ENCODE data around the gene NFKBIL1. TPM values are rescaled to one million over a fixed set of nuclear protein-coding genes. Genes with fewer than 3 reads are reported as not detected.

NFKBIL1 gene
- total RNA-seq, 1 donor from 2014 or later = 71.5 TPM

GRCh38 chr6:31579119-31579505, 31.7 kb downstream of the NFKBIL1 start:
- H3K9me3 ChIP-seq = no peaks in the 10 kb centered on the region
- peaks cover 0 to 12% of the 10 kb centered on the region in 2 donors for H3K4me1 ChIP-seq
- no peak overlapping the region for H3K4me3 ChIP-seq
- intact Hi-C loops (cut with DNase I) = no loop called here
- H3K27ac ChIP-seq = no peak overlapping the region
- no peak for DNase-seq (ENCODE audit: low spot score in 2 of 2)
- H3K36me3 ChIP-seq = no peaks in the 10 kb centered on the region
- no peak for TF ChIP-seq CTCF (IDR thresholded peaks at IDR 0.05)
- H3K27me3 ChIP-seq = no peaks in the 10 kb centered on the region

DNA sequence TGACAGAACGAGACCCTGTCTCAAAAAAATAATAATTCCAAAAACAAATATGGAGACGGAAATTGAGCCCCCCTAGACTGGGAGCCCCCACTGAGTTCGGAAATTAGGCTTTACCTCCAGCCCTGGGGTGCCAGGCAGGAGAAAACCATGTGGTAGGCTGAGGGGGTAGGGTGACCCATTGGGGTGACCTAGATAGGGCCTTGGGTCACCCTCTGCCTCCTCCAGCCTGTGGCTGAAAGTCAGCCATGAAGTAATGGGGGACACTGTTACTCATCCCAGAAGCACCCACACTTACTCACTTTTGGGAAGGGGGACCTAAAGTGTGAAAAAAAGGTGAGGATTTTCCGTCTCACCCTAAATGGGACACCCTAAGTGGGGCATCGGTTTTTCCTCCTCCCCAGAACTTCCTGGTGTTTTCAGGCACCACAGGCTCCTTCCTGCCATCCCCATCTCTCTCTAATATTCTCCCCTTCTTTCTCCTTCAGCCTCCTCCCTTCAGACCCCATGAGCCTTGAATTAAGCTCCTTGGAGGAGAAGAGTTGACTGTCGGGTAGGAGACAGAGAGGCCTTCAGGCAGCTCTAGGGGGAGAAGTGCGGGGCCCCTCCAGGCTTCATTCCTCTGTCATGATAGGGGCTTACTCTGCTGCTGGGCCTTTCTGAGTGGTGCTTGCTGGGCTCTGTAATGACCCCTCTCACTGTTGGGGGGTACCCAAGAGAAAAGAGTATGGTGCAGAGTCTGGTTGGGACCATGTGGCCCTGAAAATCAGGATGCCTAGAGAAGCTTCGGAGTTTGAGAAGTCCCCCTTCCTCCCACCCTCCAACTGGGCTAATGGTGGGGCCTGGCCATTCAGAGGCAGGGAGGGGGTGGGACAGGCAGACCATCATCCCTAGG, 32.4 kb downstream of the NFKBIL1 start:
- Histone ChIP-seq H3K27me3 (no peaks in the 10 kb centered on the region), H3K27ac (no peak overlapping the region), H3K4me1 (peaks cover 0 to 12% of the 10 kb centered on the region in 2 donors), H3K9me3 (no peaks in the 10 kb centered on the region), H3K36me3 (no peaks in the 10 kb centered on the region), H3K4me3 (no peak overlapping the region)
- intact Hi-C loops (cut with DNase I) = loop anchor here (1.0 to 2.0 kb wide), 2 partner anchors 19 to 41 kb away; partner anchors contain the start of gene PRRC2A
- no peak for TF ChIP-seq CTCF (IDR thresholded peaks at IDR 0.05)
- no peak for DNase-seq (ENCODE audit: low spot score in 2 of 2)

- no peaks in the 10 kb centered on the region for H3K36me3 ChIP-seq
- no peak for TF ChIP-seq CTCF (IDR thresholded peaks at IDR 0.05)
- intact Hi-C loops (cut with DNase I) = loop anchor here (1.0 to 2.0 kb wide), 2 partner anchors 18 to 40 kb away; partner anchors contain the start of gene PRRC2A
- peaks cover 0 to 12% of the 10 kb centered on the region in 2 donors for H3K4me1 ChIP-seq
- H3K27ac ChIP-seq = peak overlapping the region; percentile 58 to 75
- H3K27me3 ChIP-seq = no peaks in the 10 kb centered on the region
- peak overlapping the region; percentile 69 to 86 for H3K4me3 ChIP-seq
- no peak for DNase-seq (ENCODE audit: low spot score in 2 of 2)
- no peaks in the 10 kb centered on the region for H3K9me3 ChIP-seq
Observed at GRCh38 chr6:31580438-31580740, 33.0 kb downstream of the NFKBIL1 start.

DNA sequence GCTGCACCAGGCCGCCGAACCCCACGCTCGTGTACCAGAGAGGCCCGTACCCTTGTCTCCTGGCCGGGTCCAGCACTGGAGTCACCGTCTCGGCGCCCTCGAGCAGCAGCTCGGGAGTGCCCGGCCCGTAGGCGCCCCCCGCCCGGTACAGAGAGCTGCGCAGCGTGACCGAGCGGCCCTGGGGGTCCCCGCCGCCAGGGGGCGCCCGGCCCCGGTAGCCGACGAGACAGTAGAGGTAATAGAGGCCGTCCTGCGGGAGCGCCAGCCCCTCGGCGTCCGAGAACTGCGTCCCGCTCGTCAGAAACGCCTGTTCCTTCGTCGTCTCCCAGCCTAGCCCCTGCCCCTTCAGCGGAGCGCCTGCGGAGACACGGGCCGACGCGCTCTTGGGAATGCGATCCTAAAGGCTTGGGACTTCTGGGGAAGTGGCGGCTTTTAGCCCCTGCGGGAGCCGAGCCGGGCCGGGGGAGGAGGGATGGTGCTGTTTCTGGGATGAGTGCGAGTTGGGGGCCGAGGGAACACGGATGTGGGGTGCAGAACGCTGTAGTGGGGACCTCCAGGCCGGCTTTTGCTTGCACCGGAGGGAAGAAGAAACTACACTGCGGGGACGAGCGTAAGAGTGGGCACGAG, 33.5 kb downstream of the NFKBIL1 start:
- H3K4me3 ChIP-seq = peak overlapping the region; percentile 69 to 86
- DNase-seq (ENCODE audit: low spot score in 2 of 2) = peak in 1 of 2 donors; percentile 93
- H3K36me3 ChIP-seq = no peaks in the 10 kb centered on the region
- intact Hi-C loops (cut with DNase I) = loop anchor here (1.0 to 2.0 kb wide), 3 partner anchors 17 to 40 kb away; partner anchors contain the start of genes ATP6V1G2 and PRRC2A
- H3K27me3 ChIP-seq = no peaks in the 10 kb centered on the region
- TF ChIP-seq CTCF (IDR thresholded peaks at IDR 0.05) = peak; percentile 96 to 99 (median 96)
- H3K27ac ChIP-seq = peak overlapping the region; percentile 58 to 75
- peaks cover 0 to 12% of the 10 kb centered on the region in 2 donors for H3K4me1 ChIP-seq
- no peaks in the 10 kb centered on the region for H3K9me3 ChIP-seq

DNA sequence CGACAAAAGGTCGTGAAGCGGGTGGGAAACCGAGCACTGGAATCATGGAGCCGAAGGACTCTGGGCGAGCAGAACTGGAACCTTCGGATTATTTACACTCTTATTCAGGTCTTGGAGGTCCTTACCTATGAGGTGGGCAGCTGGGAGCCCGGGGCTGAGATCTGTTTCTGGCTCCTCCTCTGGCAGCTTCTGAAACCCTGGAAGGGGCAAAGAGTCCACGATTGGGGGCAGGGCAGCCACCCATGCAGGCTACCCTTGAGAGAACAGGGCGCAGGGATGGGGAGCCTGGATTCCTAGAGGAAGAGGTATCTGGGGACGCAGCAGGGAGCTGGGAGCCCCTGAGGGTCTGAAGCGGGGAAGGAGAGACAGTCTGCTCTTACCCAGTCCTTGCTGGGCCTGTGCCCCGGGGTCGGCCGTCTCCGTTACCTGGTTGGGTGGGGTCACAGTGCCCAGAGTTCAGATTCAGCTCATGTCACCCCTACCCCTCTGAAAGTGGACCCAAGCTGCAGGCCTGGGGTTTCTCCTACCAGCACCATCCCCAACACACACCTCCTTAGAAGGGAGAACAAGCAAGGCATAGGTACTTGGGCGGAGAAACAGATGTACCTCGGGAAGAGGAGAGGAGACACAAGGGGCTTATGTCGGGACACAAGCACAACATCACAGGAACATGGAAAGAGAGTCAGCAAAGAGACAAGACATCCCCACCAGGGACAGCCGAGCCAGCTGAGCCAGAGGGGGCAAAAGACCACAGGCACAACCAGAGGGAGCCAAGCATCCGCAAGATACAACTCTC, 34.2 kb downstream of the NFKBIL1 start:
- Histone ChIP-seq H3K27ac (peak overlapping the region; percentile 58 to 75), H3K4me1 (peaks cover 0 to 12% of the 10 kb centered on the region in 2 donors), H3K36me3 (no peaks in the 10 kb centered on the region), H3K4me3 (peak overlapping the region; percentile 69 to 86), H3K27me3 (no peaks in the 10 kb centered on the region), H3K9me3 (no peaks in the 10 kb centered on the region)
- intact Hi-C loops (cut with DNase I) = loop anchor here (1.0 to 2.0 kb wide), 2 partner anchors 35 to 39 kb away; partner anchors contain the start of genes ATP6V1G2 and PRRC2A
- TF ChIP-seq CTCF (IDR thresholded peaks at IDR 0.05) = no peak
- no peak for DNase-seq (ENCODE audit: low spot score in 2 of 2)

All from ascending aorta (tissue), 2 donors.